Fibroblast of skin of abdomen (primary cell): ENCODE results near the gene SLC6A3.
"Not testable (repeated sequence)": the region's sequence is repeated elsewhere in the genome, so short reads cannot be mapped to it uniquely, and the experiment has no call there.

Experiments
- DNase-seq: peaks from one replicate; pipeline ENCODE4 v3.0.0-alpha.2; 2013

The SLC6A3 gene

DNA sequence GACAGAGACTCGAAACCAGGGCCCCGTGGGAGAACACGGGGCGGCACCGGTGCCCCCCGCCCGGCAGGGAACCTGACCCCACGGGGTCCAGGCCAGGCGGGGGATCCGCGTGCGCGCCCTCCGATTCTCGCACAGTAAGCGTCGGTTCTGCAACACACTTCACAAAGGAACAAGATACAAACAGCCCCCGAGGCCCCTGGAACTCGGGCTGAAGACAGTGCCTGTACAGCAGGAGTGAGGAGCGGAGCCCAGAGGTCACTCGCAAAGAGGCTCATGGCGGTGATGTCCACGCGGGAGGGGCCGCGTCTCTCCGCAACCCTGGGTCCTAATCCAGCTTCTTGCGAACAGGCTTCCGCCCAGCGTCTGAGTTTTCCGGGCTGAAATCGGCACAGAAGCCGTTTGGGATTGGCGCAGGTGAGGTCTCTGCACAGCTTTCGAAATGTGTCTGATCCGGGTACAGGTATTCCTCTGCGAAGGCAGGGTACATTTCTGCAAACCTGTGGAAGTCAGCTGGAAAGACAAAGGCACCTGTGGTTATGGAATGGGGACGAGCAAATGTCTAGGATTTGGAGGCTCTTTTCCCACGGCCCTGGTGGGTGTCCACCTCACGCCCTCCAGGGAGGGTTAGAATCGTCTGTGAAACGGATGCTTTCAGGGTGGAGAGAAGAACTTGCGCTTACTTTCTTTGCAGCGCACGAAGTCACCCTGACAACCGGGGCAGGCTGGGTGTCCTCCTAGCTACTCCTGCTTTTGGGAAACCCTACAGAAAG lies 18.3 kb upstream of the SLC6A3 start:
- no peak for DNase-seq

DNA sequence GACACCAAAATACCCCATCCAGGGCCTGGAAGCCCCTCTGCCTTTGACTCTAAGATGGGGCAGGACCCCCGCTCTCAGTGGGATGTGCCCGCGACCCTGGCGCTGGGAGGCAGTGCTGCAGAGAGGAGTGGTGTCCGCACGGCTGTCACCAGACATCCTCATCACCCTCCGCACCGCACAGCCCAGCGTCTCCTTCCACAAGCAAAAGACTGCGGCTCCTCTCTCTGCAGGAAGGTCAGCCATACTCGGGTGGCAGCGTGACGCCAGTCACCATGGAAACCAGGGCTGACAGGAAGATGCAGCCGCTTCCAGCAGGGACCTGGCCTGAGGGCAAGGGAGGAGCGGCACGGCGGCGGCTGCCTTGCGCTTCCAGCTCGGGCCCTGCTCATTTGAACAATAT lies 17.1 kb upstream of the SLC6A3 start:
- DNase-seq = no peak

DNA sequence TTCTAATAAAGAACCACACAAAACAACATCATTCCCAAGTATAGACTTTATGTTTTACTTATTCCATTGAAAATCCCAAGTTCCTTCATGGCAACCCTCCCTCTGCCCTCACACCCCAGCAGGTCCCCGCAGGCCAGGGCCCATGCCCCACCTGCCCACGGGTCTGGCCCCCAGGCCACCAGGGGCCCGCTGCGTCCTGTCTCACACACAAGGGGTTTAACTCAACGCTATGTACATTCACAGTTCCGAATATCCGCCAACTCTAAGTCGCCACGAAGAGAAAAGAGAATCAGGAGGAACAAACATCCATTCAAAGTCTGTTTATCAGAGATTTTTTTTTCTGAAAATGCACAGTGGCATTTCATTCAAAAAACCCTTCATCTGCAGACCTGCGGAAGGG lies 16.2 kb upstream of the SLC6A3 start:
- no peak for DNase-seq

DNA sequence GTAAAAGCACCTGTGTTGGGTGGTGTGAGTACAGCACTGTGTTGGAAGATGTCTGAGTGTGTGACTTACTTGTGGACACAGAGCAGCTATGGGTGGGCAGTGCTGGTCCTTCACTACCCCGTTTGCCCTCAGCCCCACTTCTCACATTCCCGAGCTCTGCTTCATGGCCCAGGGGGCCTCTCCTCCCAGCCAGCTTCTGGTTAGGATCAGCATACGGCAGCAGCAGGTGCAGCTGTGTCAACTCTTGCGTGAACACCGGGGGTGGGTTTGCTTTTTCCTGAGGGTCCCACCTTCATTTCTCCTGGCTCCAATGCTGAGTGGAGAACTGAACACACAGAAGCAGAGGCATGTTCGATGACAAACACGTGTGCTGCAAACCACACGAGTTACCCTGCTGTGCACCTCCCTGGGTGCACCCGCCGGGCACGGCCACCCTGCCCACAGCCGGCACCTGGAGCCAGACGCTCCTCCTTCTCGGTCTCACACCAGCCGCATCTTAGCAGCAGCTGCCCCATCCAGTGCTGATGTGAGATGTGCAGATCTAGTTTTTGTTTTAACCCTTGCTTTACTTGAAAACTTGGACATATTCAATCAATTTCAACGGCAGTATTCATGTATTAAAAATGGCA lies 14.9 kb upstream of the SLC6A3 start:
- no peak for DNase-seq

DNA sequence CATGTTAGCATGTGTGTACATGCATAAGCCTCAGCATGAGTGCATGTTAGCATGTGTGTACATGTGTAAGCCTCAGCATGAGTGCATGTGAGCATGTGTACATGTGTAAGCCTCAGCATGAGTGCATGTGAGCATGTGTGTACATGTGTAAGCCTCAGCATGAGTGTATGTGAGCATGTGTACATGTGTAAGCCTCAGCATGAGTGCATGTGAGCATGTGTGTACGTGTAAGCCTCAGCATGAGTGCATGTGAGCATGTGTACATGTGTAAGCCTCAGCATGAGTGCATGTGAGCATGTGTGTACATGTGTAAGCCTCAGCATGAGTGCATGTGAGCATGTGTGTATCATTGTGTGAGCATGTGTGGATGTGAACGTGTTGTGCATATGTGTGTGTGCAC lies 14.2 kb upstream of the SLC6A3 start:
- DNase-seq = not testable (repeated sequence)

- DNase-seq = not testable (repeated sequence)
Measured at GRCh38 chr5:1456110-1456881, 11.1 kb upstream of the SLC6A3 start.

GRCh38 chr5:1453613-1454012 lies 8.4 kb upstream of the SLC6A3 start:
- no peak for DNase-seq

GRCh38 chr5:1449081-1449630 lies 3.9 kb upstream of the SLC6A3 start:
- no peak for DNase-seq

GRCh38 chr5:1448511-1449011 lies 3.3 kb upstream of the SLC6A3 start:
- DNase-seq = no peak

GRCh38 chr5:1447671-1448361 lies 2.6 kb upstream of the SLC6A3 start:
- no peak for DNase-seq

- no peak for DNase-seq
Measured at GRCh38 chr5:1446602-1447343, 1.5 kb upstream of the SLC6A3 start.

GRCh38 chr5:1445689-1446601 lies 705 bp upstream of the SLC6A3 start:
- DNase-seq = no peak

- DNase-seq = no peak
Measured at GRCh38 chr5:1444361-1445189, 665 bp downstream of the SLC6A3 start.

DNA sequence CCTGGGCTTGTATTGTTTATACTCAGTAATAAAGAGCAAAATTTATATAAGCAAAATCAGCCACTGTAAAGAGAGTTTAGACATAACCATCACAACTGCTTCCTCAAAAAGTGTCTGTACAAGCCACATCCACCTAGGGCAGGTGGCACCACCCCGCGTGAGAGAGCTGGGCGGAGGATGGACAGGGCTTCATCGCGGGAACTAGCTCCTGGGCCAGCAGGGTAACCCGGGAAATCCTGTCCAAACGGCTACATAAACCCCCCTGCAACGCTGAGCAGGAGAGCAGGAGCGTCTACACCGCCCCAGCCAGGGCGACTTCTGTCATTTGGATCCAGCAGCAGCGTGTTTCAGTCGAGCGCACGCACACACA lies 1.3 kb downstream of the SLC6A3 start:
- DNase-seq = no peak

DNA sequence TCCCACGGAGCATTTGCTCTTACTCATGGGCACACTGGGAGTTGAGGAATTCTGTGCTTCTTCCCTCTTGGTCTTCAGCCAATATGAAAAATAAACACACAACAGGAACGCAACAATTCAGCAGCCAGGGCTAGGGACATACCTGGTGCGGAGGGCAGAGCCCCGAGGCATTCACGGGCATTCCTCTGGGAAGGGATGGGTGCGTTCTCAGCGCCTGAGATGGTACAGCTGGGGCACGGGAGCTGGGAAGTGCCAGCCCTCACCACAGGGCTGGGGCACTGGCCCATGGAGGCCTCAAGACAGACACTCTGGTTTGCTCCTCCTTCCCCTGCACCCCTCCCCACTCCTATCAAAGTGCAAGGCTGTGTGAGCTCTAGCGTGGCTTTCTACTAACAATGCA lies 2.1 kb downstream of the SLC6A3 start:
- DNase-seq = no peak

DNA sequence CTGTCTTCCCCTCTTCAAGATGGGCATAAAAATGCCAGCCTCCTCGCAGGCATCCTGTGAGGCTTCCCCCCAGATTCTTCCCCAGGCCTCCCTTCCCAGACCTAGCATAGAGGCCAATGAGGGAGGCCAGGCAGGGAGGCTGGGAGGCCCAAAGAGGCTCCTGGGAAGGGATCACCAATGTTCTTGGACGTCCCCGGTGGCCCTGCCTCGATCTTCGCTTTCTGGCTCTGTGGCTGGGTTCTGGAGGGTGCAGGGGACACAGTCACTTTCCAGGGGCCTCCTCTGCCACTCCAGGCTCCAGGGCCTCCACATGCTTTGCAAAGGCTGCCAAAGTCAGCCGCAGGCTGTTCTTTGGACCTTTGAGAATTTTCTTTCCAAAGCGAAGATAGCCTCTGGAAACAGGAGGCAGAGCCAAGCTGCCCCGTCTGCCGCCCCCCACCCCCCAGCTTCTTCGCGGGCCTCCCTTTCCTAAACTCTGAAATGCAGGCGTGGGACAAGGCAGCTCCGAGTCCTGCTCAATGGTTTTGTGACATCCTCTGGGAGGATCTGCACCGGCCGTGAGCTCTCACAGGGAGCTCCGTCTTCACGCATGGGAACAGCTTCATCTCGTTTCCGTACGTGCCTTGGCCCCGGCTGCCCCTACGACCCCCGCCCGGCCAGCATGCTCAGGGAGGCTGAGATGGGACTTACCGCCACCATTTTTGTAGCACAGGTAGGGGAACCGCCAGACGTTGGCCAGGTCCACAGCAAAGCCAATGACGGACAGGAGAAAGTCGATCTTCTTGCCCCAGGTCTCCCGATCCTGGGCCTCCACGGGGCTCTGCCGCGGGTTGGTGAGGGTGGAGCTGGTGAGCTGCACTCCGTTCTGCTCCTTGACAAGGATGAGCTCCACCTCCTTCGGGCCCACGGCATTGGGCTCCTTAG lies 2.8 kb downstream of the SLC6A3 start:
- DNase-seq = no peak

- DNase-seq = no peak
Measured at GRCh38 chr5:1441166-1441865, 3.9 kb downstream of the SLC6A3 start.

DNA sequence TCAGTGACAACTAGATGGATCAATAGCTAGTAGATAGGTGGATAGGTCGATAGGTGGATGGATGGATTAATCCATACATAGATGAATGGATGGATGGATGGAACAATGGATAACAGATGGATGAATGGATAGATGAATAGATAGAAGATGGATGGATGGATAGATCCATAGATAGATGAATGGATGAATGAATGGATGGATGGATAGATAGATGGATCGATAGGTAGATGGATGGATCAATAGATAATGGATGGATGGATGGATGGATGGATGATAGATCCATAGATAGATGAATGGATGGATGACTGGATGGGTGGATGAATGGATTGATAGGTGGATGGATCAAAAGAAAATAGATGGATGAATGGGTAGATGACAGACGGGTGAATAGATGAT lies 5.1 kb downstream of the SLC6A3 start:
- no peak for DNase-seq
